ENCODE data around the gene SPTBN1.
"Not testable (repeated sequence)": the region's sequence is repeated elsewhere in the genome, so short reads cannot be mapped to it uniquely, and the experiment has no call there.

The SPTBN1 gene

GRCh38 chr2:54483426-54483825, 27.3 kb downstream of the SPTBN1 start:
- H3K27me3 Mint-ChIP-seq, result peaks cover 0 to 10% of the 10 kb centered on the region in 2 donors
- H3K9me3 Mint-ChIP-seq, result no peaks in the 10 kb centered on the region
- no peak overlapping the region for H3K4me3 Mint-ChIP-seq
- no peaks in the 10 kb centered on the region for H3K36me3 Mint-ChIP-seq (ENCODE audit: insufficient read depth)
- DNase-seq (no peak), ATAC-seq (replicated peaks) (no peak)
- H3K27ac Mint-ChIP-seq, result no peak overlapping the region
- H3K4me1 Mint-ChIP-seq (ENCODE audit: low read depth in 2 of 2), result no peaks in the 10 kb centered on the region

- H3K4me1 Mint-ChIP-seq (ENCODE audit: low read depth in 2 of 2); ATAC-seq (replicated peaks); DNase-seq; H3K27ac Mint-ChIP-seq; H3K36me3 Mint-ChIP-seq (ENCODE audit: insufficient read depth); H3K9me3 Mint-ChIP-seq; H3K4me3 Mint-ChIP-seq: not testable (repeated sequence)
- H3K27me3 Mint-ChIP-seq, result peaks cover 5 to 17% of the 10 kb centered on the region in 2 donors
These were observed 29.6 kb downstream of the SPTBN1 start for GRCh38 chr2:54485756-54486155.

GRCh38 chr2:54486766-54487165, 30.6 kb downstream of the SPTBN1 start:
- Mint-ChIP-seq H3K4me3 (no peak overlapping the region), H3K9me3 (no peaks in the 10 kb centered on the region), H3K27ac (no peak overlapping the region), H3K4me1 (ENCODE audit: low read depth in 2 of 2) (no peaks in the 10 kb centered on the region), H3K36me3 (ENCODE audit: insufficient read depth) (no peaks in the 10 kb centered on the region), H3K27me3 (peaks cover 10 to 21% of the 10 kb centered on the region in 2 donors)
- DNase-seq (no peak), ATAC-seq (replicated peaks) (no peak)

GRCh38 chr2:54490863-54491262, 34.7 kb downstream of the SPTBN1 start:
- Mint-ChIP-seq H3K9me3 (no peaks in the 10 kb centered on the region), H3K27me3 (peaks cover 27 to 35% of the 10 kb centered on the region in 2 donors), H3K4me1 (ENCODE audit: low read depth in 2 of 2) (no peaks in the 10 kb centered on the region), H3K36me3 (ENCODE audit: insufficient read depth) (no peaks in the 10 kb centered on the region), H3K27ac (no peak overlapping the region), H3K4me3 (no peak overlapping the region)
- ATAC-seq (replicated peaks), result no peak
- DNase-seq, result no peak

GRCh38 chr2:54492335-54492734, 36.2 kb downstream of the SPTBN1 start:
- H3K36me3 Mint-ChIP-seq (ENCODE audit: insufficient read depth), result no peaks in the 10 kb centered on the region
- no peaks in the 10 kb centered on the region for H3K9me3 Mint-ChIP-seq
- no peak overlapping the region for H3K4me3 Mint-ChIP-seq
- H3K4me1 Mint-ChIP-seq (ENCODE audit: low read depth in 2 of 2), result no peaks in the 10 kb centered on the region
- ATAC-seq (replicated peaks) (no peak), DNase-seq (no peak)
- H3K27me3 Mint-ChIP-seq, result peaks cover 27 to 35% of the 10 kb centered on the region in 2 donors
- no peak overlapping the region for H3K27ac Mint-ChIP-seq

GRCh38 chr2:54494087-54494486, 38.0 kb downstream of the SPTBN1 start:
- Mint-ChIP-seq H3K4me3 (no peak overlapping the region), H3K27ac (no peak overlapping the region), H3K36me3 (ENCODE audit: insufficient read depth) (no peaks in the 10 kb centered on the region), H3K27me3 (peaks cover 27 to 35% of the 10 kb centered on the region in 2 donors), H3K9me3 (no peaks in the 10 kb centered on the region), H3K4me1 (ENCODE audit: low read depth in 2 of 2) (no peaks in the 10 kb centered on the region)
- DNase-seq, result no peak
- ATAC-seq (replicated peaks), result no peak

- H3K27ac Mint-ChIP-seq, result no peak overlapping the region
- no peak for DNase-seq
- H3K9me3 Mint-ChIP-seq, result no peaks in the 10 kb centered on the region
- H3K4me1 Mint-ChIP-seq (ENCODE audit: low read depth in 2 of 2), result no peaks in the 10 kb centered on the region
- H3K4me3 Mint-ChIP-seq, result no peak overlapping the region
- ATAC-seq (replicated peaks), result no peak
- peaks cover 17 to 30% of the 10 kb centered on the region in 2 donors for H3K27me3 Mint-ChIP-seq
- no peaks in the 10 kb centered on the region for H3K36me3 Mint-ChIP-seq (ENCODE audit: insufficient read depth)
These were observed 40.8 kb downstream of the SPTBN1 start for GRCh38 chr2:54496920-54497319.

- Mint-ChIP-seq H3K9me3 (no peaks in the 10 kb centered on the region), H3K4me1 (ENCODE audit: low read depth in 2 of 2) (no peaks in the 10 kb centered on the region), H3K27ac (no peak overlapping the region), H3K27me3 (peaks cover 17 to 37% of the 10 kb centered on the region in 2 donors), H3K4me3 (no peak overlapping the region), H3K36me3 (ENCODE audit: insufficient read depth) (no peaks in the 10 kb centered on the region)
- ATAC-seq (replicated peaks) (no peak), DNase-seq (no peak)
These were observed 41.9 kb downstream of the SPTBN1 start for GRCh38 chr2:54497763-54498680.

- DNase-seq (no peak), ATAC-seq (replicated peaks) (no peak)
- H3K9me3 Mint-ChIP-seq, result no peaks in the 10 kb centered on the region
- H3K27me3 Mint-ChIP-seq, result peaks cover 6 to 21% of the 10 kb centered on the region in 2 donors
- no peaks in the 10 kb centered on the region for H3K36me3 Mint-ChIP-seq (ENCODE audit: insufficient read depth)
- no peak overlapping the region for H3K27ac Mint-ChIP-seq
- H3K4me3 Mint-ChIP-seq, result no peak overlapping the region
- no peaks in the 10 kb centered on the region for H3K4me1 Mint-ChIP-seq (ENCODE audit: low read depth in 2 of 2)
These were observed 43.5 kb downstream of the SPTBN1 start for GRCh38 chr2:54499661-54500060.

GRCh38 chr2:54500404-54501205, 44.5 kb downstream of the SPTBN1 start:
- ATAC-seq (replicated peaks) (no peak), DNase-seq (no peak)
- no peak overlapping the region for H3K4me3 Mint-ChIP-seq
- no peaks in the 10 kb centered on the region for H3K36me3 Mint-ChIP-seq (ENCODE audit: insufficient read depth)
- peaks cover 0 to 13% of the 10 kb centered on the region in 2 donors for H3K27me3 Mint-ChIP-seq
- no peak overlapping the region for H3K27ac Mint-ChIP-seq
- no peaks in the 10 kb centered on the region for H3K9me3 Mint-ChIP-seq
- H3K4me1 Mint-ChIP-seq (ENCODE audit: low read depth in 2 of 2), result no peaks in the 10 kb centered on the region

GRCh38 chr2:54502731-54503130, 46.6 kb downstream of the SPTBN1 start:
- Mint-ChIP-seq H3K27ac (no peak overlapping the region), H3K9me3 (no peaks in the 10 kb centered on the region), H3K4me1 (ENCODE audit: low read depth in 2 of 2) (no peaks in the 10 kb centered on the region), H3K36me3 (ENCODE audit: insufficient read depth) (no peaks in the 10 kb centered on the region), H3K4me3 (no peak overlapping the region), H3K27me3 (peaks cover 0 to 13% of the 10 kb centered on the region in 2 donors)
- no peak for ATAC-seq (replicated peaks)
- DNase-seq, result no peak

- DNase-seq (peak in 2 of 3 experiments; percentile 15 to 18), ATAC-seq (replicated peaks) (peak; percentile 41)
- Mint-ChIP-seq H3K9me3 (no peaks in the 10 kb centered on the region), H3K4me3 (no peak overlapping the region), H3K27ac (no peak overlapping the region), H3K27me3 (peaks cover 0 to 13% of the 10 kb centered on the region in 2 donors), H3K36me3 (ENCODE audit: insufficient read depth) (no peaks in the 10 kb centered on the region), H3K4me1 (ENCODE audit: low read depth in 2 of 2) (no peaks in the 10 kb centered on the region)
These were observed 47.1 kb downstream of the SPTBN1 start for GRCh38 chr2:54503192-54503591.

GRCh38 chr2:54503828-54504227, 47.7 kb downstream of the SPTBN1 start:
- H3K4me1 Mint-ChIP-seq (ENCODE audit: low read depth in 2 of 2), result no peaks in the 10 kb centered on the region
- no peaks in the 10 kb centered on the region for H3K36me3 Mint-ChIP-seq (ENCODE audit: insufficient read depth)
- DNase-seq (no peak), ATAC-seq (replicated peaks) (no peak)
- H3K9me3 Mint-ChIP-seq, result no peaks in the 10 kb centered on the region
- no peak overlapping the region for H3K27ac Mint-ChIP-seq
- peaks cover 0 to 13% of the 10 kb centered on the region in 2 donors for H3K27me3 Mint-ChIP-seq
- H3K4me3 Mint-ChIP-seq, result no peak overlapping the region
